UCSD-AML1 (cell line): ENCODE data around the gene CLCN3.
"Not testable (repeated sequence)": the region's sequence is repeated elsewhere in the genome, so short reads cannot be mapped to it uniquely, and the experiment has no call there.

ENCODE experiments used
- DNase-seq: peaks from one replicate; lab custom pipeline; 2025; ENCODE audit not compliant: unreplicated experiment; lab: John Stamatoyannopoulos, UW

The CLCN3 gene

GRCh38 chr4:169619958-169620879 is at the start of gene CLCN3:
Gene CLCN3 (plus strand): TSS chr4:169620578. CDS start chr4:169635929, 15,351 bp downstream.
- peak; percentile 99 for DNase-seq

- DNase-seq, result not testable (repeated sequence)
Measured at GRCh38 chr4:169571012-169571411, 49.4 kb upstream of the CLCN3 start.

GRCh38 chr4:169571435-169571834 is 48.9 kb upstream of the CLCN3 start:
- DNase-seq, result no peak

GRCh38 chr4:169573889-169574288 is 46.5 kb upstream of the CLCN3 start:
- DNase-seq, result no peak

GRCh38 chr4:169582203-169582602 is 38.2 kb upstream of the CLCN3 start:
- DNase-seq, result no peak

GRCh38 chr4:169582706-169583105 is 37.7 kb upstream of the CLCN3 start:
- DNase-seq, result no peak

GRCh38 chr4:169583563-169583962 is 36.8 kb upstream of the CLCN3 start:
- DNase-seq, result no peak

GRCh38 chr4:169593050-169593560 is 27.3 kb upstream of the CLCN3 start:
- DNase-seq, result no peak

- no peak for DNase-seq
Measured at GRCh38 chr4:169594560-169595195, 25.7 kb upstream of the CLCN3 start.

GRCh38 chr4:169601016-169601771 is 19.2 kb upstream of the CLCN3 start:
- no peak for DNase-seq

GRCh38 chr4:169603312-169603711 is 17.1 kb upstream of the CLCN3 start:
- DNase-seq, result no peak

GRCh38 chr4:169604131-169604900 is 16.1 kb upstream of the CLCN3 start:
- peak; percentile 7 for DNase-seq

GRCh38 chr4:169604903-169605331 is 15.5 kb upstream of the CLCN3 start:
- no peak for DNase-seq

GRCh38 chr4:169611157-169611556 is 9.2 kb upstream of the CLCN3 start:
- no peak for DNase-seq

GRCh38 chr4:169611991-169612870 is 8.1 kb upstream of the CLCN3 start, which contains the start of gene NEK1:
Gene NEK1 (minus strand): TSS chr4:169612583. CDS start chr4:169602630, 9,953 bp downstream.
- peak; percentile 90 for DNase-seq

- DNase-seq, result peak; percentile 70
Measured at GRCh38 chr4:169612871-169613859, 7.2 kb upstream of the CLCN3 start.

- DNase-seq, result no peak
Measured at GRCh38 chr4:169615467-169616106, 4.8 kb upstream of the CLCN3 start.

- no peak for DNase-seq
Measured at GRCh38 chr4:169616846-169617245, 3.5 kb upstream of the CLCN3 start.
